ENCODE data around the gene PSD4. TPM values are rescaled to one million over a fixed set of nuclear protein-coding genes. Genes with fewer than 3 reads are reported as not detected.

PSD4 gene
- total RNA-seq, 2 experiments from 2014 or later: 222 to 224 TPM

- POLR2A ChIA-PET: interaction anchor here (0.7 kb wide), 1 partner anchor 173 kb away, joined by 3 read pairs; no protein-coding TSS in a partner anchor
- CTCF ChIA-PET: interaction anchor here (0.7 to 1.1 kb wide), 2 partner anchors 143 to 167 kb away, joined by 3 read pairs; no protein-coding TSS in a partner anchor
These were observed 50.0 kb downstream of the PSD4 start for GRCh38 chr2:113223813-113224212.

GRCh38 chr2:113224647-113225236, 51.0 kb downstream of the PSD4 start:
- CTCF ChIA-PET: interaction anchor here (0.7 to 1.1 kb wide), 3 partner anchors 16 to 166 kb away, joined by 3 to 5 read pairs (median 3); no protein-coding TSS in a partner anchor
- POLR2A ChIA-PET: interaction anchor here (0.7 kb wide), 1 partner anchor 172 kb away, joined by 3 read pairs; no protein-coding TSS in a partner anchor

- CTCF ChIA-PET: no interaction called here
- POLR2A ChIA-PET: no interaction called here
These were observed 51.8 kb downstream of the PSD4 start for GRCh38 chr2:113225263-113226259.

- ChIA-PET CTCF (interaction anchor here (0.7 to 1.0 kb wide), 3 partner anchors 24 to 164 kb away, joined by 3 read pairs; no protein-coding TSS in a partner anchor), POLR2A (no interaction called here)
These were observed 52.7 kb downstream of the PSD4 start for GRCh38 chr2:113226462-113226861.

GRCh38 chr2:113227290-113227689, 53.5 kb downstream of the PSD4 start:
- POLR2A ChIA-PET: no interaction called here
- CTCF ChIA-PET: interaction anchor here (1.0 kb wide), 1 partner anchor 89 kb away, joined by 3 read pairs; no protein-coding TSS in a partner anchor

- ChIA-PET POLR2A (no interaction called here), CTCF (no interaction called here)
These were observed 53.9 kb downstream of the PSD4 start for GRCh38 chr2:113227698-113228097.

- CTCF ChIA-PET: no interaction called here
- POLR2A ChIA-PET: no interaction called here
These were observed 54.6 kb downstream of the PSD4 start for GRCh38 chr2:113228351-113228750.

- POLR2A ChIA-PET: no interaction called here
- CTCF ChIA-PET: no interaction called here
These were observed 55.4 kb downstream of the PSD4 start for GRCh38 chr2:113228991-113229716.

- ChIA-PET CTCF (no interaction called here), POLR2A (no interaction called here)
These were observed 56.0 kb downstream of the PSD4 start for GRCh38 chr2:113229795-113230194.

GRCh38 chr2:113230531-113230930, 56.8 kb downstream of the PSD4 start:
- ChIA-PET CTCF (interaction anchor here (1.1 kb wide), 1 partner anchor 160 kb away, joined by 3 read pairs; no protein-coding TSS in a partner anchor), POLR2A (no interaction called here)

- ChIA-PET POLR2A (no interaction called here), CTCF (interaction anchor here (1.1 to 1.8 kb wide), 3 partner anchors 9 to 159 kb away, joined by 3 to 4 read pairs (median 3); no protein-coding TSS in a partner anchor)
These were observed 57.3 kb downstream of the PSD4 start for GRCh38 chr2:113231064-113231463.

GRCh38 chr2:113232123-113232522, 58.4 kb downstream of the PSD4 start:
- POLR2A ChIA-PET: no interaction called here
- CTCF ChIA-PET: interaction anchor here (0.6 to 1.8 kb wide), 4 partner anchors 10 to 149 kb away, joined by 3 to 5 read pairs (median 4); no protein-coding TSS in a partner anchor

GRCh38 chr2:113232740-113233139, 59.0 kb downstream of the PSD4 start:
- CTCF ChIA-PET: interaction anchor here (0.6 to 1.8 kb wide), 4 partner anchors 11 to 233 kb away, joined by 3 to 5 read pairs (median 4); no protein-coding TSS in a partner anchor
- POLR2A ChIA-PET: interaction anchor here (0.7 kb wide), 1 partner anchor 34 kb away, joined by 7 read pairs; no protein-coding TSS in a partner anchor

- CTCF ChIA-PET: interaction anchor here (0.6 to 2.1 kb wide), 10 partner anchors 15 to 234 kb away, joined by 3 to 6 read pairs (median 4); no protein-coding TSS in a partner anchor
- POLR2A ChIA-PET: interaction anchor here (0.5 kb wide), 1 partner anchor 26 kb away, joined by 3 read pairs; no protein-coding TSS in a partner anchor
These were observed 60.1 kb downstream of the PSD4 start for GRCh38 chr2:113233593-113234550.

- CTCF ChIA-PET: interaction anchor here (0.7 to 2.1 kb wide), 12 partner anchors 14 to 156 kb away, joined by 3 to 6 read pairs (median 4); no protein-coding TSS in a partner anchor
- POLR2A ChIA-PET: interaction anchor here (0.5 to 0.7 kb wide), 2 partner anchors 27 to 61 kb away, joined by 3 read pairs; partner anchors contain the start of gene PSD4
These were observed 61.1 kb downstream of the PSD4 start for GRCh38 chr2:113234721-113235346.

- ChIA-PET POLR2A (interaction anchor here (0.7 to 0.8 kb wide), 2 partner anchors 62 to 131 kb away, joined by 3 read pairs; partner anchors contain the start of gene PSD4), CTCF (interaction anchor here (0.7 to 2.1 kb wide), 6 partner anchors 14 to 155 kb away, joined by 3 to 6 read pairs (median 4); no protein-coding TSS in a partner anchor)
These were observed 61.8 kb downstream of the PSD4 start for GRCh38 chr2:113235347-113236226.
